Activated CD4-positive, alpha-beta T cell treated with anti-CD3 and anti-CD28 coated beads, Interleukin-2, amount 50 U/mL, for 16 hours (primary cell): ENCODE results near the gene GPR52.
"Not testable (repeated sequence)": the region's sequence is repeated elsewhere in the genome, so short reads cannot be mapped to it uniquely, and the experiment has no call there.

Experiments
- DNase-seq: peaks from one replicate; pipeline ENCODE4 v3.0.0-alpha.2; 2020

Gene GPR52, protein sequence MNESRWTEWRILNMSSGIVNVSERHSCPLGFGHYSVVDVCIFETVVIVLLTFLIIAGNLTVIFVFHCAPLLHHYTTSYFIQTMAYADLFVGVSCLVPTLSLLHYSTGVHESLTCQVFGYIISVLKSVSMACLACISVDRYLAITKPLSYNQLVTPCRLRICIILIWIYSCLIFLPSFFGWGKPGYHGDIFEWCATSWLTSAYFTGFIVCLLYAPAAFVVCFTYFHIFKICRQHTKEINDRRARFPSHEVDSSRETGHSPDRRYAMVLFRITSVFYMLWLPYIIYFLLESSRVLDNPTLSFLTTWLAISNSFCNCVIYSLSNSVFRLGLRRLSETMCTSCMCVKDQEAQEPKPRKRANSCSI

DNA sequence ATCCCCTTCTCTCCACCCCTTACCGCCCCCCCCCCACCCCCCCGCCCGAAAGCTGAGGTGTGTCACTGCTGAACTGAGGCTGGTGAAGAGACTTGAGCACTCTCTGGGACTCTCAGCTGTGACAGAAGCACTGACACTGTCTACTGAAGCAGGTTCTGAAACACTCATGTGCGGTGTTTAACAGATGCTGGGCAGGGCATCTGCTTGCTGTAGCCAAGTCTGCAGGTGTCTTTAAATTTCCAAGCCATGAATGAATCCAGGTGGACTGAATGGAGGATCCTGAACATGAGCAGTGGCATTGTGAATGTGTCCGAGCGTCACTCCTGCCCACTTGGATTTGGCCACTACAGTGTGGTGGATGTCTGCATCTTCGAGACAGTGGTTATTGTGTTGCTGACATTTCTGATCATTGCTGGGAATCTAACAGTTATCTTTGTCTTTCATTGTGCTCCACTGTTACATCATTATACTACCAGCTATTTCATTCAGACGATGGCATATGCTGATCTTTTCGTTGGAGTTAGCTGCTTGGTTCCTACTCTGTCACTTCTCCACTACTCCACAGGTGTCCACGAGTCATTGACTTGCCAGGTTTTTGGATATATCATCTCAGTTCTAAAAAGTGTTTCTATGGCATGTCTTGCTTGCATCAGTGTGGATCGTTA is at the start of gene GPR52:
Gene GPR52 (plus strand): TSS at position 99 of the 665 bp plus-strand sequence. CDS start 148 bp downstream, at position 247.
- no peak for DNase-seq

- DNase-seq = no peak
These were observed 49.5 kb upstream of the GPR52 start for GRCh38 chr1:174398246-174398645.

DNA sequence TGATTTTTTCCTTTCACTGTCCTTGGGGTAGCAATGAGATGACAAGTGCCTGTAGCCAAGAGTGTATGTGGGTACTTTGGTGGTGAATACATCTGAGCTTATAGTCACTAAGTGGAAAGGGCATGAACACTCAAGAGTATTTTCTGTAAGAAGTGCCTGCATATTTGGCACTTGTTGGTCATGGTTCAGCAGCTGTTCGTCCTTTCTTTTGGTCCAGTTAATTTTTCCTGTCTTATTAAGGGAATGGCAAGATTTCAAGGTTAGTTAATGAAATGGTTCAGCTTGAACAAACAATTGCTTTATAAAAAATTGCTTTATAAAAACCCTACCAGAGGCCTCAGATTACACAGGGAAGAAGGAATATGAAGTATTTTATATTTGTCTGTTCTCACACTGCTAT is 48.6 kb upstream of the GPR52 start:
- DNase-seq = no peak

DNA sequence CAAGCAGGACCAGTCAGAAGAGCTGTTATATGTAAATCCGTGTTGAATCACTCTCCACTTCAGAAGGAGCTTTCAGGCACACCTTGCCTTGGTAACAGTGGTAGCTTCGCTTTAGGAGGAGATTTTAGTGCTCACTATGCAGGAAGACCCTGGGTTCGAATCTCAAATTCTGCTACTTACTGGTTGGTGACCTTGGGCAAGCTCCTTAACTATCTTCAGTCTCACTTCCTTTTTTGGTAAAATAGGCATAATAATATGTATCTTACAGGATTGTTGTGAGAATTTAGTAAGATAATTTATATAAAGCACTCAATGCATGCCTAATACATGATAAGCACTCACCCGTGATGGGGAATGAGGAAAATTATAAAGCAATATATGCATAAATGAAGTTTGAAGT is 46.7 kb upstream of the GPR52 start:
- DNase-seq = no peak

DNA sequence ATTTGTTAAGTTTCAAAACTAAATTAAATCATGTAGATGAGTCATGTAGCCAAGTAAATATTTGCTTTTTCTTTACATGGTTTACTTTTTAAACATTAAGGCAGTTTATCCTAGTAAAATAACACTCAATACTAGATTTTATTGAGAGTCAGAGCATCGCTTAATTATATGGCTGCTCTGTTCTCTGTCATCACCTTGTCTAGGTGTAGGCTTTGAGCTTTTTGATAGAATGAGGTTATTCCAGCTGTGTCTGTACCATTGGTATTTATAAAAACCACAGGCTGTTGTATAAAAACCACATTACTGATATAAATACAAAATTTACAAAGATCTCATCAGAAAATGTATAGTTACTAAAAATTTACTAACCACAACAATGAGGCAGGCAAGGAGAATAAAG is 42.5 kb upstream of the GPR52 start:
- DNase-seq = no peak

- DNase-seq = no peak
These were observed 41.3 kb upstream of the GPR52 start for GRCh38 chr1:174406421-174406820.

- no peak for DNase-seq
These were observed 40.1 kb upstream of the GPR52 start for GRCh38 chr1:174407665-174408064.

GRCh38 chr1:174408146-174408545 is 39.6 kb upstream of the GPR52 start:
- DNase-seq = no peak

DNA sequence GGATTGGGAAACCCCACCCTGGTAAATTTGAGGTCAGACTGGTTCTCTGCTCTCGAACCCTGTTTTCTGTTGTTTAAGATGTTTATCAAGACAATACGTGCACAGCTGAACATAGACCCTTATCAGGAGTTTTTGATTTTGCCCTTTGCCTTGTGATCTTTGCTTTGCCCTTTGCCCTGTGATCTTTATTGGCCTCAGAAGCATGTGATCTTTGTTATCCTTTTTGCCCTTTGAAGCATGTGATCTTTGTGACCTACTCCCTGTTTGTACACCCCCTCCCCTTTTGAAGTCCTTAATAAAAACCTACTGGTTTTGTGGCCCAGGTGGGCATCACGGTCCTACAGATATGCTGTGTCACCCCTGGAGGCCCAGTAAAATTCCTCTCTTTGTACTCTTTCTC is 38.0 kb upstream of the GPR52 start:
- DNase-seq = not testable (repeated sequence)

DNA sequence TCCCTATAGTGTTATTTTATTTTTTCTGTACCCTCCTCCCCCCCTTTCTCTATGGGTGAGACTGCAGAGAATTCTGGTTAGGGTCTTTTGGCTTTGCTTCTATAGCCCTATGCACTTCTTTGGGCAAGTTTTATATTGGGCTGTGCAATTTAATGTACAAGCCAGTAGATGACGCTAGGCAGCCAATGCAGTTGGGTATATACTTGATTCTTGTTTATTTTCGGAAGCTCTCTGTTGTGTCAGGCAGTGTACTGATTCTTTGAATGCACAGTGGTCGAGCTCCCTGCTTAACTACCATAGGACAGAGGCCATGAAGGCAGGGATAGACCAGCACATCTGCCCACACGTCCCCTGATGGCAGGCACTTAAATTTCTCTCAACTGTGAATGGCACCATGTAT is 34.1 kb upstream of the GPR52 start:
- DNase-seq = no peak

- no peak for DNase-seq
These were observed 33.6 kb upstream of the GPR52 start for GRCh38 chr1:174414203-174414602.

DNA sequence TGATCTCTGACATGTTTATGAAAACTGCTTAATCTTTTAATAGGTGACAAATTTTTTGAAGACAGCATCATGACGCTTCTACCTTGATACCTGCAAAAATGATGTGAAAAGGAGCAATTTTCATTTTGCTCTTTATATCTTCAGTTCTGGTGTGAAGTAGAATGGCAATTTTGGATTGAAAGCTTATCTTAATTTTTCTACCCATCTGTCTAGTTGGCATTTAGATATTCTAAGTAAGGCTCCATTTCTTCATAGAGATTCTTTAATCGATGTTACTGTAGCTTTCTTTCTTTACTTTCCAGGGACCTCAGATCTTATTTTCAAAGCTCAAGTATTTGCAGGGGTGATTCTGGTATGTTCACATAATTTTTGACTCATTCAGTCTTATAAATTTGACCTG is 32.3 kb upstream of the GPR52 start:
- no peak for DNase-seq

DNA sequence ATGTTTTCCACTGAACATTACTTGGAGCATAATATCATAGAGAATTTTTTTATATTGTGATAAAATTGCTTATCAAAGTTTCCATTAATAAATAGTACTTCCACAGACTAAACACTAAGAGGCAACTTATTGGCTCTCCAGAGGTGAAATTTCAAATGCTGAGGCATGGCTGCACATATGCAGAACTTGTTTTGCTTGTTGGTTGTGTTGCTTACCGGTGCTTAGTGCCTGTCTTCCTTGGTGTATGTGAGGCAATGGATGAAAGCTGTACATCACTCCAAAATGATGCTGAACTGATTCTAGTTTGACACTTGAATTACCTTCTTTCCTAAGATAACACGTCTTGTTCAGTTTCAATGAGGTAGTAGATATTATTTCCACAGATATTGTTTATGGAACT is 29.8 kb upstream of the GPR52 start:
- no peak for DNase-seq

DNA sequence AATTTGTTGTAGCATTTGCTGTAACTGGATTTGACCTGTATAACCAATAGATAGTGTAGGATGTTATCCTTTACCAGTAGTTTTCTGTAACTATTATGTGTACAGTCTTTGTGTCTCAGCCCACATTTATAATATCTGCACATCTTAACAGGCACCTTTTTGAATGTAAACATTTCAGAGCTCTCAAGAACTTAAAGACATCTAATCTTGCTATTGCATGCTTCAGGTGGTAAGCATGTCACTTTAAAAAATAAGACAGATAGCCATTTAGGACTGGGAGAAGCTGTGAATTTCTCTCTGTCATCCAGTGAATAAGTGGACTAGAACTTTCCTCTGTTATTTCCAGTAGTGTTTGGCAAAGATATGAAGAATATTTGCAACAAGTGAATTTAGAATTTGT is 22.6 kb upstream of the GPR52 start:
- no peak for DNase-seq

- DNase-seq = no peak
These were observed 21.6 kb upstream of the GPR52 start for GRCh38 chr1:174426153-174426552.

- DNase-seq = no peak
These were observed 19.7 kb upstream of the GPR52 start for GRCh38 chr1:174428033-174428432.

DNA sequence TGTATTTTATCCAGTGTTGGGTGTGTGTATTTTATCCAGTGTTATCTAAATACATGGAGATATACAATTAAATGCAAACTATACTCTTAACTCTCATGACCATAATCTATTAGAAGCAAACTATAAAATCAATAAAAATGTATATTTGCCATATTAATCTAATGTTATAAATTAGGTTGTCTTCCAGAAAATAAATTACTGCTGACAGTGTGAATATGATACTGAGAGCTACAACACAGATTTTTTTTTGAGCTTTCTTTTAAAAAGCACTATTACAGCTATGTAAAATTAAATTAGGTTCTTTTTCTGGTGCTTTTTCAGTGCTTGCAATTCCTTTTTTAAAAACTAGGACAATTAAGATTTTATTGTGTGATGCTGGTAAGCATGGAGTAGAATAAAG is 19.0 kb upstream of the GPR52 start:
- DNase-seq = no peak

DNA sequence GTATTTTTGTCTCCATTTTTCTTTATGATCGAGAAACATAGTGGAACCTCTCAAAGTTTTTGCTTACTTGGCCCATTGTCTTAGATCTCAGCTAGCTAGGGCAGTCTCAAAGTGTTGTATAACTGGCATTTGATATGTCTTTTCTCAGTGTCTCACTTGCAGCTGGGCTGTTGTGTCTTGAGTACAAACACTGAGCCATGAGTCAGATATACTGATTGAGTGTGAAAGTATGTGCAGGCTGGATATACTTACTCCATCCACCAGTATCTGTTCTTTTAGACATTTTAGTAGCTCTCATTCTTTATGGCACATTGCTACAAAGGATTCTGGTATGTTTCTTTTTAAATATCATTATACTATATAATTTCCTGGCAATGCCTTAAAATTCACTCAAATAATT is 14.3 kb upstream of the GPR52 start:
- no peak for DNase-seq

DNA sequence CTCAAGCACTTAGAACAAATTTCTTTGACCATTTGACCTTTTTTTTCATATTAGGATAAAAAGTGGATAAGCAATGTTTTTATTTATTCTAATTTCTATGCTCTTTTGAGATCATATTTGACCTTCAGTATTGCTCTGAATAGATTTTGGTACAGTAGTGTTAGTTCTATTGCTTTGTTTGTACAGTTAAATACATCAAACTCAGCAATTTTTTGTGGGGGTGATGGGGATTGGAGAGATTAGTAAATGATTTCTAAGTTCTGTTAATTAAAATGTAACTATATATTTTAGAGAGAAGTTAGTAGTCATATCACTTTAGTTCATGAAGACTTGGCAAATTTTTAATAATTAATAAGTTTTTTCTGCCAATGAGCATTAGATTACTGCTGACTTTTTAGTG is 2.4 kb upstream of the GPR52 start:
- no peak for DNase-seq

GRCh38 chr1:174445817-174446216 is 1.9 kb upstream of the GPR52 start:
- DNase-seq = no peak

DNA sequence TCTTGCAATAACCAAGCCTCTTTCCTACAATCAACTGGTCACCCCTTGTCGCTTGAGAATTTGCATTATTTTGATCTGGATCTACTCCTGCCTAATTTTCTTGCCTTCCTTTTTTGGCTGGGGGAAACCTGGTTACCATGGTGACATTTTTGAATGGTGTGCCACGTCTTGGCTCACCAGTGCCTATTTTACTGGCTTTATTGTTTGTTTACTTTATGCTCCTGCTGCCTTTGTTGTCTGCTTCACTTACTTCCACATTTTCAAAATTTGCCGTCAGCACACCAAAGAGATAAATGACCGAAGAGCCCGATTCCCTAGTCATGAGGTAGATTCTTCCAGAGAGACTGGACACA is 743 bp downstream of the GPR52 start:
- DNase-seq = no peak

- DNase-seq = no peak
These were observed 1.2 kb downstream of the GPR52 start for GRCh38 chr1:174448974-174449373.

DNA sequence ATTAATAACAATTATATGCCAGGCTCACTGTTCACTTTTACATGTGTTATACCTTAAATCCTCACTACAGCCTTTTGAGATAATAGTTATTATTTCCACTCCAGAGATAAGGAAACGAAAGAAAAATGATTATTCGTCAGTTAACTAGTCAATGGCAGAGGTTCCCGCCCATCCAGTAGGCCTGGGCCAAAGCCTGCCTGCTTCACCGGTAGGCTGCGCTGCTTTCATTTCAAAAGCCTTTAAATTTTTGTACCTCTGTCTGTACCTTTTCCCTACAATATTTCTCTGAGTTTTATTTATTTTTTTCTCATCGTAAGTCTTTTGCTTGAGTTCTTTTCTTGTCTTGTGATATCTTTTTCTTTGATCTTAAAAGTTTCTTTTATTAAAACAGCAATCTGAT is 3.6 kb downstream of the GPR52 start:
- no peak for DNase-seq

GRCh38 chr1:174465855-174466254 is 18.1 kb downstream of the GPR52 start:
- no peak for DNase-seq

GRCh38 chr1:174466607-174467006 is 18.8 kb downstream of the GPR52 start:
- no peak for DNase-seq
